HUDEP-2 (cell line): ENCODE data around the gene ADK.

Experiments used
- DNase-seq, 76 experiments: peaks; one replicate each; lab custom pipeline; 2025; ENCODE audit not compliant: unreplicated experiment in 76 of 76; lab: John Stamatoyannopoulos, UW

ADK gene

GRCh38 chr10:74753442-74754211, 602.6 kb downstream of the ADK start:
- no peak for DNase-seq

DNA sequence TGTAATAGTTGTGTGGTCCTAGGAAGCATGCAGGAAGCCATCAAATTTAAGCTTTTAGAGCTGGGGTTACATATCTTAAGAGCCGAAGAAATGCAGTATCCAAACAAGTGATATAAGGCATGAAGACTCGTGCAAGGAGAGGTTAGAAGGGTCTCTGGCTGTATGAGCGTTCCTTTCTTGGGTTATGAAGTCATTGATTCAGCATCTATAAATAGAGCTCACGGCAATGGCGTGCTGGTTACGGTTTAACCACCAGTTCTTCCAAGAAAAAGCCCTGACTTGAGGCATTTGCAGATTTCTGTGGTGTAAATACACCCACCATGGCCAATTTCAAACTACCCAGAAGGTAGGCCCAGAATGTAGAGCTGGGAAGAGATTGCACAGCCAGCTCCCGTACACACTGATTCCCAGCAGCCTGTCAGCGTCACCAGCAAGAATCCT, 603.4 kb downstream of the ADK start:
- no peak for DNase-seq

GRCh38 chr10:74755273-74755672, 604.3 kb downstream of the ADK start:
- DNase-seq = no peak
